DND-41 (cell line): ENCODE measurements around the gene MAPK14.

Source experiments
- ATAC-seq: fragments of 200-7000 bp; cut with Tn5 transposase; 3 replicates; pipeline ENCODE4 v1.9.1; 2021; ENCODE audit warnings: low read depth; ENCODE audit not compliant: insufficient read depth
- DNase-seq: peaks from one replicate; pipeline ENCODE4 v3.0.0-alpha.2; 2020
- H2AFZ ChIP-seq: 2 replicates; pipeline ENCODE4 v1.6.0; 2012; ENCODE audit warnings: low read depth, low read length
- H3K27ac ChIP-seq: 2 replicates; pipeline ENCODE4 v1.5.1; 2012; ENCODE audit warnings: low read length, inconsistent platforms
- H3K27me3 ChIP-seq: fragments of 200-600 bp; sonication (generic); 2 replicates; pipeline ENCODE4 v1.6.0; 2012; ENCODE audit warnings: low read length, mild to moderate bottlenecking, inconsistent platforms; ENCODE audit not compliant: insufficient read depth, poor library complexity
- H3K36me3 ChIP-seq: 2 replicates; pipeline ENCODE4 v1.5.1; 2012; ENCODE audit warnings: low read length, inconsistent platforms; ENCODE audit not compliant: insufficient read depth
- H3K4me1 ChIP-seq: 2 replicates; pipeline ENCODE4 v1.5.1; 2012; ENCODE audit warnings: mild to moderate bottlenecking, low read length; ENCODE audit not compliant: insufficient read depth
- H3K4me2 ChIP-seq: 2 replicates; pipeline ENCODE4 v1.6.0; 2012; ENCODE audit warnings: mild to moderate bottlenecking, moderate library complexity, low read length, inconsistent platforms; ENCODE audit not compliant: insufficient read depth
- H3K4me3 ChIP-seq, 2 experiments: fragments of 200-600 bp in 1 of 2; shearing (Covaris generic) in 1 of 2; 2 replicates each; pipeline ENCODE4 v1.5.1; 2012 to 2016; ENCODE audit warnings: inconsistent platforms in 2 of 2, low read length in 2 of 2, mild to moderate bottlenecking in 2 of 2, low read depth in 1 of 2, moderate library complexity in 1 of 2
- H3K79me2 ChIP-seq: 2 replicates; pipeline ENCODE4 v1.6.0; 2012; ENCODE audit warnings: low read length, inconsistent platforms; ENCODE audit not compliant: insufficient read depth
- H3K9ac ChIP-seq: 2 replicates; pipeline ENCODE4 v1.6.0; 2012; ENCODE audit warnings: low read depth, mild to moderate bottlenecking, inconsistent platforms, low read length, moderate library complexity
- H3K9me3 ChIP-seq: 2 replicates; pipeline ENCODE4 v1.5.1; 2012; ENCODE audit warnings: low read length, moderate library complexity, mild to moderate bottlenecking, inconsistent platforms; ENCODE audit not compliant: insufficient read depth, severe bottlenecking
- H4K20me1 ChIP-seq: 2 replicates; pipeline ENCODE4 v1.6.0; 2012; ENCODE audit warnings: low read length; ENCODE audit not compliant: insufficient read depth
- EZH2 ChIP-seq: IDR thresholded peaks from 3 replicates; pipeline ENCODE4 v1.6.1; 2012; ENCODE audit warnings: borderline replicate concordance, low read depth, mild to moderate bottlenecking, moderate library complexity, low read length, inconsistent platforms; ENCODE audit not compliant: severe bottlenecking
- TF ChIP-seq, protein P1 (sequence below): IDR thresholded peaks from 2 replicates; pipeline ENCODE4 v1.5.1; 2012; ENCODE audit warnings: borderline replicate concordance, low read length, moderate library complexity, mild to moderate bottlenecking; ENCODE audit not compliant: poor library complexity, severe bottlenecking; ENCODE audit errors: extremely low read depth

Gene MAPK14

DNA sequence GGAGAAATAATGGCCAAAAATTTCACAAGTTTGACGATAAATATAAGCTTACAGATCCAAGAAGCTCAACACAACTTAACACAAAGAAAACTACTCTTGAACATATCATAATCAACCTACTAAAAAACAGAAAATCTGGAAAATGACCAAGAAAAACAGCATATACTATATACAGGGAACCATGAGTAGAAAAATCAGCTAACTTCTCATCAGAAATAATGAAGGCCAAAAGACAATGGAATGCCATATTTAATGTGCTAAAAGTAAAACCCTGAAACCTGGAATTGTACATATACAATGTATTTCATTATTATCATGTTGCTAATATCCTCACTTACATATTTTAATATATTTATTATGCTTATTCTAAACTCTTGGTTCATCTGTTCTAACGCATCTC is 128.1 kb downstream of the MAPK14 start:
- Histone ChIP-seq H3K4me1 (no peaks in the 10 kb centered on the region), H3K4me3 (no peak overlapping the region), H3K27me3 (no peaks in the 10 kb centered on the region), H3K9me3 (no peaks in the 10 kb centered on the region), H3K4me2 (no peak overlapping the region), H3K36me3 (no peaks in the 10 kb centered on the region), H3K9ac (no peak overlapping the region), H3K79me2 (no peaks in the 10 kb centered on the region), H3K27ac (no peak overlapping the region), H4K20me1 (no peaks in the 10 kb centered on the region), H2AFZ (no peak overlapping the region)
- DNase-seq = no peak
- ATAC-seq = no peak
- TF ChIP-seq, protein P1, sequence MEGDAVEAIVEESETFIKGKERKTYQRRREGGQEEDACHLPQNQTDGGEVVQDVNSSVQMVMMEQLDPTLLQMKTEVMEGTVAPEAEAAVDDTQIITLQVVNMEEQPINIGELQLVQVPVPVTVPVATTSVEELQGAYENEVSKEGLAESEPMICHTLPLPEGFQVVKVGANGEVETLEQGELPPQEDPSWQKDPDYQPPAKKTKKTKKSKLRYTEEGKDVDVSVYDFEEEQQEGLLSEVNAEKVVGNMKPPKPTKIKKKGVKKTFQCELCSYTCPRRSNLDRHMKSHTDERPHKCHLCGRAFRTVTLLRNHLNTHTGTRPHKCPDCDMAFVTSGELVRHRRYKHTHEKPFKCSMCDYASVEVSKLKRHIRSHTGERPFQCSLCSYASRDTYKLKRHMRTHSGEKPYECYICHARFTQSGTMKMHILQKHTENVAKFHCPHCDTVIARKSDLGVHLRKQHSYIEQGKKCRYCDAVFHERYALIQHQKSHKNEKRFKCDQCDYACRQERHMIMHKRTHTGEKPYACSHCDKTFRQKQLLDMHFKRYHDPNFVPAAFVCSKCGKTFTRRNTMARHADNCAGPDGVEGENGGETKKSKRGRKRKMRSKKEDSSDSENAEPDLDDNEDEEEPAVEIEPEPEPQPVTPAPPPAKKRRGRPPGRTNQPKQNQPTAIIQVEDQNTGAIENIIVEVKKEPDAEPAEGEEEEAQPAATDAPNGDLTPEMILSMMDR = no peak
- no peak for TF ChIP-seq EZH2

DNA sequence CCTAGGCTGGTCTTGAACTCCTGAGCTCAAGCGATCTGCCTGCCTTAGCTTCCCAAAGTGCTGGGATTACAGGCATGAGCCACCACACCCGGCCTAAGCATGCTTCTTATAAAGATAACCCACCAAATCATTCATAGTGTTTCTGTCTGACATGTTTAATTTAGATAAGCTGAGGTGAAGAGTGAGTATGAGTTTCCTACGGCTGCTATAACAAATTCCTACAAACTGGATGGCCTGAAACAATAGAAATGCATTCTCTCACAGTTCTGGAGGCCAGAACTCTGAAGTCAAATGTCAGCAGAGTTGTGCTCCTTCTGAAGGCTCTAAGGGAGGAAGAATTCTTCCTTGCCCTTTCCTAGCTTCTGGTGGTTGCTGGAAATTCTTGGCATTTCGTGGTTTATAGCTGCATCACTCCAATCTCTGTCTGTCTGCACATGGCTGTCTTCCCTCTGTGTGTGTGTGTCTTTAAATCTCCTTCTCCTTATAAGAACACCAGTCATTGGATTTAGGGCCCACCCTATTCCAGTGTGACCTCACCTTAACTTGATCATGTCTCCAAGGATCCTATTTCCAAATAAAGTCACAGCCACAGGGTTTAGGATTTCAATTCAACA is 132.6 kb downstream of the MAPK14 start:
- Histone ChIP-seq H2AFZ (no peak overlapping the region), H3K4me2 (no peak overlapping the region), H3K9ac (no peak overlapping the region), H3K4me1 (no peaks in the 10 kb centered on the region), H4K20me1 (no peaks in the 10 kb centered on the region), H3K36me3 (no peaks in the 10 kb centered on the region), H3K4me3 (no peak overlapping the region), H3K27ac (no peak overlapping the region), H3K79me2 (no peaks in the 10 kb centered on the region), H3K9me3 (no peaks in the 10 kb centered on the region), H3K27me3 (no peaks in the 10 kb centered on the region)
- DNase-seq = no peak
- no peak for TF ChIP-seq EZH2
- TF ChIP-seq, protein P1 = no peak
- no peak for ATAC-seq
